ENCODE measurements around the gene GDPD4.

Gene GDPD4

DNA sequence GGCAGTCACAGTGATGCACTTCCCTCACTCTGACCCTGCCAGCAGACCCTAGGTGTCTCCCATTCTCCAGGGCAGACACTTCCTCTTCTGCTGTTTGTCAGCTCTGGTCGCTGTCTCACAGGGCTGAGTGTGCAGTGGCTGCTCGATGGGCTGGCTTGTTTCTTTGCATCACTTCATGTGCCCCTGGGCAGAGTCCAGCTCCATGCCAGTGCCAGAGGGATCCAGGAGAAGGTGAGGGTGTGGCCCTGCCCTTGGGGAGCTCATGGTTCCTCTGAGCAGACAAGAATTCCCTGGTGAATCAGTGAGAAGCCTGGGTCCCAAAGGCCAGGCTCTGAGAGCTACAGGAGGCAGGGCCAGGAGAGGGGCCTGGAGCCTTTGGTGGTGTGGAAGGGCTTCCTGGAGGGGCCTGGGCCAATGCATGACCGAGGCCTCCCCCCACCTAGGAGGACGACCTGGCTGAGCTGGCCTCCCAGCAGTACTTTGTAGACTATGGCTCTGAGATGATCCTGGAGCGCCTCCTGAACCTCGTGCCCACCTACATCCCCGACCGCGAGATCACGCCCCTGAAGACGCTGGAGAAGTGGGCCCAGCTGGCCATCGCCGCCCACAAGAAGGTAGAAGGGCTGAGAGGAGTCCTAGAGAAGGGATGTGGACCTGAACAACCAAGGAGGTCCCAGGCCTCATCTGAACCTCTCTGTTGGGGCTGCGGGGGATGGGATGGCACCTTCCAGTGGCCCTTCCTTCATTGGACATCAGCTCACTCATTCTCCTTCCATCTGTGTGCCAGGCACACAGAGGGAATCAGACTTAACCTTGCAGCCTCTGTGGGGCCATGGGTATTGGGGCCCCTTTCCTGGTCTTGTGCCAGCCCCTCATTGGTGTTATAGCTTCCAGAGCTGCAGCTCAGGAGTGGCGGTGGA, 107.3 kb downstream of the GDPD4 start:
- 87% methylated on average over 14 of the region's 15 CpGs for WGBS (ENCODE audit: insufficient coverage)
- Histone ChIP-seq H3K27ac (ENCODE audit: insufficient read depth in 1 of 2, low read depth in 1 of 2, low read length in 2 of 2, poor library complexity in 1 of 2, severe bottlenecking in 2 of 2) (no peak overlapping the region), H3K36me3 (ENCODE audit: control insufficient read depth in 4 of 4, insufficient read depth in 4 of 4, low read length in 3 of 4) (no peaks in the 10 kb centered on the region), H3K4me1 (ENCODE audit: control extremely low read depth in 1 of 4, control insufficient read depth in 4 of 4, insufficient read depth in 4 of 4, low read length in 3 of 4) (peaks cover 0 to under 1% (median 0%) of the 10 kb centered on the region in 4 experiments), H3K9me3 (ENCODE audit: control extremely low read depth in 1 of 5, control insufficient read depth in 4 of 5, insufficient read depth in 2 of 5, low read depth in 1 of 5, low read length in 4 of 5) (no peaks in the 10 kb centered on the region), H3K27me3 (replicated peaks in 2 of 5; ENCODE audit: control insufficient read depth in 4 of 5, insufficient read depth in 5 of 5, low read length in 4 of 5) (no peaks in the 10 kb centered on the region), H3K4me3 (ENCODE audit: control insufficient read depth in 1 of 7, extremely low read depth in 1 of 7, insufficient read depth in 4 of 7, low read depth in 2 of 7, low read length in 6 of 7) (no peak overlapping the region)
- peak in 2 of 3 donors; percentile 48 to 58 for DNase-seq
- ChIA-PET CTCF (interaction anchor here (1.1 to 2.9 kb wide), 15 partner anchors 9 to 425 kb away, joined by 3 to 19 read pairs (median 4); partner anchors contain the start of gene MYO7A), POLR2A (no interaction called here)

DNA sequence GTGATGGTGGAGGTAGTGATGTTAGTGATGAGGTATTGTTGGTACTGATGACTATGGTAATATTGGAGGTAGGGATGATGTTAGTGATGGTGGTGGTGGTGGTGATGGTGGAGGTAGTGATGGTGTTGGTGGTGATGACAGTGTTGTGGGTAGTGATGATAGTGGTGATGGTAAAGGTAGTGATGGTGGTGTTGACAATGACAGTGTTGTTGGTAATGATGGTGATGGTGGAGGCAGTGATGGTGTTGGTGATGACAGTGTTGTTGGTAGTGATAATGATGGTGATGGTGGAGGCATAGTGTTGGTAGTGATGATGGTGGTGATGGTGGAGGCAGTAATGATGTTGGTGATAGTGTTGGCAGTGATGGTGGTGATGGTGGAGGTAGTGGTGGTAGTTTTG, 108.3 kb downstream of the GDPD4 start:
- H3K27me3 ChIP-seq (replicated peaks in 2 of 5; ENCODE audit: control insufficient read depth in 4 of 5, insufficient read depth in 5 of 5, low read length in 4 of 5): no peaks in the 10 kb centered on the region
- ChIA-PET POLR2A (no interaction called here), CTCF (interaction anchor here (1.0 to 2.9 kb wide), 8 partner anchors 10 to 427 kb away, joined by 3 to 14 read pairs (median 4); no protein-coding TSS in a partner anchor)
- no peaks in the 10 kb centered on the region for H3K4me1 ChIP-seq (ENCODE audit: control extremely low read depth in 1 of 4, control insufficient read depth in 4 of 4, insufficient read depth in 4 of 4, low read length in 3 of 4)
- DNase-seq: no peak
- H3K36me3 ChIP-seq (ENCODE audit: control insufficient read depth in 4 of 4, insufficient read depth in 4 of 4, low read length in 3 of 4): no peaks in the 10 kb centered on the region
- no peaks in the 10 kb centered on the region for H3K9me3 ChIP-seq (ENCODE audit: control extremely low read depth in 1 of 5, control insufficient read depth in 4 of 5, insufficient read depth in 2 of 5, low read depth in 1 of 5, low read length in 4 of 5)
- no peak overlapping the region for H3K4me3 ChIP-seq (ENCODE audit: control insufficient read depth in 1 of 7, extremely low read depth in 1 of 7, insufficient read depth in 4 of 7, low read depth in 2 of 7, low read length in 6 of 7)
- no peak overlapping the region for H3K27ac ChIP-seq (ENCODE audit: insufficient read depth in 1 of 2, low read depth in 1 of 2, low read length in 2 of 2, poor library complexity in 1 of 2, severe bottlenecking in 2 of 2)

DNA sequence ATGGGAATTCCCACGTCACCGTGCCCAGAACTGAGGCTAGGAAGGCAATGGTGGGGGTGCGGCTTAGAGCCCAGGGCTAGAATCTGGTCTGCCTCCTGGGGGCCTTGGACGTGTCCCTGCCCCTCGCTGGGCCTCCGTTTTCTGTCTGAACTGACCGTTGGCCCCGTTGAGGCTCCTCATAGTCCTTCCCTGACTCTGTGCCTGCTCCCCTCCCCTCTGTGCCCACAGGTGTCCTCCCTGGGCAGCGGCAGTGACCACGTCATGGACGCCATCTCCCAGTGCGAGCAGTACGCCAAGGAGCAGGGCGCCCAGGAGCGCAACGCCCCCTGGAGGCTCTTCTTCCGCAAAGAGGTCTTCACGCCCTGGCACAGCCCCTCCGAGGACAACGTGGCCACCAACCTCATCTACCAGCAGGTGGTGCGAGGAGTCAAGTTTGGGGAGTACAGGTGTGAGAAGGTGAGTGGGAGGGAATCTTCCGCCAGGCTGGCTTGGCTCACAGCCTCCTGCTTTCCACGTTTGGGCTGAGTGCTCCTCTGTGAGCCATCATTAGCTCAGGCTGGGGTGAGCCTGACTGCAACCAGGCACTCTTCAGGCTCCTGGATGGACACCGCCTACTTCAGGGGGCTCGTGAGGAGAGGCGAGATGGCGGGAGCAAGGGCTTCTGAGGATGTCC, 109.5 kb downstream of the GDPD4 start:
- CTCF ChIA-PET: interaction anchor here (1.0 kb wide), 4 partner anchors 70 to 432 kb away, joined by 3 to 4 read pairs (median 3); no protein-coding TSS in a partner anchor
- Histone ChIP-seq H3K9me3 (ENCODE audit: control extremely low read depth in 1 of 5, control insufficient read depth in 4 of 5, insufficient read depth in 2 of 5, low read depth in 1 of 5, low read length in 4 of 5) (no peaks in the 10 kb centered on the region), H3K4me1 (ENCODE audit: control extremely low read depth in 1 of 4, control insufficient read depth in 4 of 4, insufficient read depth in 4 of 4, low read length in 3 of 4) (no peaks in the 10 kb centered on the region), H3K4me3 (ENCODE audit: control insufficient read depth in 1 of 7, extremely low read depth in 1 of 7, insufficient read depth in 4 of 7, low read depth in 2 of 7, low read length in 6 of 7) (no peak overlapping the region), H3K36me3 (ENCODE audit: control insufficient read depth in 4 of 4, insufficient read depth in 4 of 4, low read length in 3 of 4) (no peaks in the 10 kb centered on the region), H3K27me3 (replicated peaks in 2 of 5; ENCODE audit: control insufficient read depth in 4 of 5, insufficient read depth in 5 of 5, low read length in 4 of 5) (no peaks in the 10 kb centered on the region), H3K27ac (ENCODE audit: insufficient read depth in 1 of 2, low read depth in 1 of 2, low read length in 2 of 2, poor library complexity in 1 of 2, severe bottlenecking in 2 of 2) (no peak overlapping the region)
- POLR2A ChIA-PET: no interaction called here
- WGBS (ENCODE audit: insufficient coverage): 50% methylated on average over 24 of the region's 27 CpGs
- peak; percentile 73 to 77 (median 73) for DNase-seq

DNA sequence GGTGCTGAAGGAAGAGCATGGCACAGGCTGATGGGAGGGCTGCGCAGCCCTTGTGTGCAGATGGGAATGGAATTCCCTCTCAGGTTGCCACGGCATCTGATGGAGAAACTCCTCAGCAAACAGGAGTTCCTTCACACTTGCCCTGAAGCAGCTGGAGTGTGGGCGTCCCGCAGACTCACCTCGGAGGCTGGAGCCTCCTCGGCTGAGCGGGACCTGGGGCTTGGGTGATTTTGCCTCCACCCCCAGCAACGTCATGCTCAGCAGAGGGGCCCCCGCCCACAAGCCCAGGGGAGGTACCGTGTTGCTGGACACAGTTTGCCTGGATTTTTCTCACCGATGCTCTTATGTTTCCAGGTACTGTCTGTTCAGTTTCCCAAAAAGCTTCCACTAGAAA, 110.1 kb downstream of the GDPD4 start:
- H3K4me3 ChIP-seq (ENCODE audit: control insufficient read depth in 1 of 7, extremely low read depth in 1 of 7, insufficient read depth in 4 of 7, low read depth in 2 of 7, low read length in 6 of 7): no peak overlapping the region
- POLR2A ChIA-PET: no interaction called here

DNA sequence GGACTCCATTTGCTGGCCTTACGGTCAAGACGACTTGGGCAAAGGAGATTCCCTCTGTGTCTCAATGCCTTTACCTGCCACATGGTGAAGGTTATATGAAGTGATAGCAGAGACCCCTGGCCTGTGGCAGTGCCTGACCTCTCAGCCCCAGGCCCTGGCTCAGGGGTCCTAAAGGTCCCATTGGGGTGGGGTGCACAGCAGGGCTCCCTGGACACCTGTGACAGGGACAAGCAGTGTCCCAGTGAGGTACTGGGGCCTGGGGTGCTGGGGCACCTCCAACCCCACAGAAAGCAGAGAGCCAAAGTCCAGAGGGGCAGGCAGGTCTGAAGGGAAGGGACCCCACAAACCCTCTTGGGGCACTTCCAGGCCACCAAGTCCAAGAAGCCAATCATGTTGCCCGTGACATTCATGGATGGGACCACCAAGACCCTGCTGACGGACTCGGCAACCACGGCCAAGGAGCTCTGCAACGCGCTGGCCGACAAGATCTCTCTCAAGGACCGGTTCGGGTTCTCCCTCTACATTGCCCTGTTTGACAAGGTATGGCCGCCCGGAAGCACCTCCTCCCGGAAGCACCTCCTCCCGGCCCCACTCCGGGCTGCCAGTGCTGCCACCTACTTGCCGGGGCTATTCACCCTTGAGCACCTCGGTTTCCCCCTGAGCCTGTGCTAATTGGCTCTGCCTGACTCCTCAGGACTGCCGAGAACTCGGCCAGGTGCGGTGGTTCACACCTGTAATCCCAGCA, 111.0 kb downstream of the GDPD4 start:
- ChIA-PET POLR2A (no interaction called here), CTCF (interaction anchor here (0.9 to 10.9 kb wide), 5 partner anchors 50 to 402 kb away, joined by 3 to 240 read pairs (median 28); partner anchors contain the start of gene MYO7A)
- Histone ChIP-seq H3K36me3 (ENCODE audit: control insufficient read depth in 4 of 4, insufficient read depth in 4 of 4, low read length in 3 of 4) (no peaks in the 10 kb centered on the region), H3K4me3 (ENCODE audit: control insufficient read depth in 1 of 7, extremely low read depth in 1 of 7, insufficient read depth in 4 of 7, low read depth in 2 of 7, low read length in 6 of 7) (no peak overlapping the region), H3K9me3 (ENCODE audit: control extremely low read depth in 1 of 5, control insufficient read depth in 4 of 5, insufficient read depth in 2 of 5, low read depth in 1 of 5, low read length in 4 of 5) (no peaks in the 10 kb centered on the region), H3K4me1 (ENCODE audit: control extremely low read depth in 1 of 4, control insufficient read depth in 4 of 4, insufficient read depth in 4 of 4, low read length in 3 of 4) (no peaks in the 10 kb centered on the region), H3K27me3 (replicated peaks in 2 of 5; ENCODE audit: control insufficient read depth in 4 of 5, insufficient read depth in 5 of 5, low read length in 4 of 5) (no peaks in the 10 kb centered on the region), H3K27ac (ENCODE audit: insufficient read depth in 1 of 2, low read depth in 1 of 2, low read length in 2 of 2, poor library complexity in 1 of 2, severe bottlenecking in 2 of 2) (no peak overlapping the region)
- no peak for DNase-seq
- 94% methylated on average over 21 of the region's 21 CpGs for WGBS (ENCODE audit: insufficient coverage)

More for the DNA sequence above, 110.1 kb downstream of the GDPD4 start:
- no peaks in the 10 kb centered on the region for H3K4me1 ChIP-seq (ENCODE audit: control extremely low read depth in 1 of 4, control insufficient read depth in 4 of 4, insufficient read depth in 4 of 4, low read length in 3 of 4)
- CTCF ChIA-PET: interaction anchor here (0.9 to 10.9 kb wide), 3 partner anchors 60 to 432 kb away, joined by 3 to 240 read pairs (median 3); partner anchors contain the start of gene MYO7A
- no peaks in the 10 kb centered on the region for H3K27me3 ChIP-seq (replicated peaks in 2 of 5; ENCODE audit: control insufficient read depth in 4 of 5, insufficient read depth in 5 of 5, low read length in 4 of 5)
- no peaks in the 10 kb centered on the region for H3K9me3 ChIP-seq (ENCODE audit: control extremely low read depth in 1 of 5, control insufficient read depth in 4 of 5, insufficient read depth in 2 of 5, low read depth in 1 of 5, low read length in 4 of 5)
- H3K27ac ChIP-seq (ENCODE audit: insufficient read depth in 1 of 2, low read depth in 1 of 2, low read length in 2 of 2, poor library complexity in 1 of 2, severe bottlenecking in 2 of 2): no peak overlapping the region
- WGBS (ENCODE audit: insufficient coverage): 84% methylated on average over 11 of the region's 11 CpGs
- H3K36me3 ChIP-seq (ENCODE audit: control insufficient read depth in 4 of 4, insufficient read depth in 4 of 4, low read length in 3 of 4): no peaks in the 10 kb centered on the region
- no peak for DNase-seq

DNA sequence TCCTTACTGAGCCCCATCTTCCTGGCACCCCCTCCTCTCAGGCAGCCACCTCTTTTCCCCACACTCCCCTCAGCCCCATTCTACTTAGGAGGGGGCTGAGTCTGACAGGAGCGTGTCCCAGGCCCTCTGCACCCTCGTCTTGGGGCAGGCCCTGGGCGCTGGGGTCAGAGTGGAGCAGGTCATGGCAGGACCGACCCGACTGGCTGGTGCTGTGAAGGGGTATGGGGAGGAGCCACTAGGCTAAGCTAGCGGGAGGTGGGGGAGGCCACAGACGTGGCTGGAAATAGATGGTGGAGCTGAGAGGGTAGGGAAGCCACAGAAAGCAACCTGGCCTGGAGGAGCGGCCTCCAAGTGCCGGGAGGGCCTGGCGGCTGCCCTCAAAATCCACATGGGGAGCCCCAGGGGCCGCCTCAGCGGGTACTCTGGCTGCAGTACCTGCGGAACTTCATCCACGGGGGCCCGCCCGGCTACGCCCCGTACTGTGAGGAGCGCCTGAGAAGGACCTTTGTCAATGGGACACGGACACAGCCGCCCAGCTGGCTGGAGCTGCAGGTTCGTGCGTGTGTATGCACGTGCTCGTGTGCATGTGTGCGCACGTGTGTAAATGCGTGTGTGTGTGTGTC, 111.8 kb downstream of the GDPD4 start:
- CTCF ChIA-PET: interaction anchor here (1.0 to 10.9 kb wide), 13 partner anchors 9 to 268 kb away, joined by 3 to 240 read pairs (median 11); partner anchors contain the start of gene MYO7A

More for the DNA sequence above, 111.8 kb downstream of the GDPD4 start:
- Histone ChIP-seq H3K4me1 (ENCODE audit: control extremely low read depth in 1 of 4, control insufficient read depth in 4 of 4, insufficient read depth in 4 of 4, low read length in 3 of 4) (no peaks in the 10 kb centered on the region), H3K36me3 (ENCODE audit: control insufficient read depth in 4 of 4, insufficient read depth in 4 of 4, low read length in 3 of 4) (no peaks in the 10 kb centered on the region), H3K27me3 (replicated peaks in 2 of 5; ENCODE audit: control insufficient read depth in 4 of 5, insufficient read depth in 5 of 5, low read length in 4 of 5) (no peaks in the 10 kb centered on the region), H3K4me3 (ENCODE audit: control insufficient read depth in 1 of 7, extremely low read depth in 1 of 7, insufficient read depth in 4 of 7, low read depth in 2 of 7, low read length in 6 of 7) (no peak overlapping the region), H3K9me3 (ENCODE audit: control extremely low read depth in 1 of 5, control insufficient read depth in 4 of 5, insufficient read depth in 2 of 5, low read depth in 1 of 5, low read length in 4 of 5) (no peaks in the 10 kb centered on the region), H3K27ac (ENCODE audit: insufficient read depth in 1 of 2, low read depth in 1 of 2, low read length in 2 of 2, poor library complexity in 1 of 2, severe bottlenecking in 2 of 2) (no peak overlapping the region)
- POLR2A ChIA-PET: no interaction called here
- 97% methylated on average over 24 of the region's 28 CpGs for WGBS (ENCODE audit: insufficient coverage)
- no peak for DNase-seq

All from common myeloid progenitor, CD34-positive (primary cell).